22Rv1 (cell line): ENCODE results near the gene ARHGEF28.

ENCODE experiments used
- ZFX ChIP-seq: fragments of 450-650 bp; IDR thresholded peaks from 2 replicates; pipeline ENCODE4 v1.6.1; 2017; ENCODE audit warnings: antibody characterized with exemption, borderline replicate concordance
- TF ChIP-seq, protein P1 (sequence below): fragments of 450-650 bp; IDR thresholded peaks from 2 replicates; pipeline ENCODE4 v1.5.1; 2017; ENCODE audit warnings: mild to moderate bottlenecking

DNA sequence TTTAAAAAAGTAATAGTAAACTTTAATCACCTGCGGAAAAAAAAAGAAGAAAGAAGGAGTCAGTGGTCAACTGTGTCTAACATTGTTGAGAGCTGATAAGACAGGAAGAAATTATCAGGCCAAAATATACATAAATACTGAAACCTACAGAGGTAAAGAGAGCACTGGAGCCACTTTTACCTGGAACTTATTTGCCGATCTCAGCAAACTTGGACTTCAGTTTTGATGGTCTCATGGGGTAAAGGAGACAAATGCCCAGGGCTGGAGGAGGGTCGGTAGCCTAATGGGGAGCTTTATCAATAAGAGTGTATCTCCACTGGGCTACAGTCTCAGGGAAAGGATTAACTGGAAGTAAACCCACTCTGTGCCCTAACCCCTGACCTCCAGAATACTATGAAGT is 26.6 kb upstream of the ARHGEF28 start:
- TF ChIP-seq, protein P1, sequence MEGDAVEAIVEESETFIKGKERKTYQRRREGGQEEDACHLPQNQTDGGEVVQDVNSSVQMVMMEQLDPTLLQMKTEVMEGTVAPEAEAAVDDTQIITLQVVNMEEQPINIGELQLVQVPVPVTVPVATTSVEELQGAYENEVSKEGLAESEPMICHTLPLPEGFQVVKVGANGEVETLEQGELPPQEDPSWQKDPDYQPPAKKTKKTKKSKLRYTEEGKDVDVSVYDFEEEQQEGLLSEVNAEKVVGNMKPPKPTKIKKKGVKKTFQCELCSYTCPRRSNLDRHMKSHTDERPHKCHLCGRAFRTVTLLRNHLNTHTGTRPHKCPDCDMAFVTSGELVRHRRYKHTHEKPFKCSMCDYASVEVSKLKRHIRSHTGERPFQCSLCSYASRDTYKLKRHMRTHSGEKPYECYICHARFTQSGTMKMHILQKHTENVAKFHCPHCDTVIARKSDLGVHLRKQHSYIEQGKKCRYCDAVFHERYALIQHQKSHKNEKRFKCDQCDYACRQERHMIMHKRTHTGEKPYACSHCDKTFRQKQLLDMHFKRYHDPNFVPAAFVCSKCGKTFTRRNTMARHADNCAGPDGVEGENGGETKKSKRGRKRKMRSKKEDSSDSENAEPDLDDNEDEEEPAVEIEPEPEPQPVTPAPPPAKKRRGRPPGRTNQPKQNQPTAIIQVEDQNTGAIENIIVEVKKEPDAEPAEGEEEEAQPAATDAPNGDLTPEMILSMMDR, result no peak
- no peak for TF ChIP-seq ZFX
